HUDEP-2 (cell line): ENCODE measurements around the gene KCNC4.
A peak's percentile ranks its signal among the peaks of the same experiment; 100 is the strongest.

Experiments used
- DNase-seq, 76 experiments: peaks; one replicate each; lab custom pipeline; 2025; ENCODE audit not compliant: unreplicated experiment in 76 of 76; lab: John Stamatoyannopoulos, UW

Gene KCNC4

DNA sequence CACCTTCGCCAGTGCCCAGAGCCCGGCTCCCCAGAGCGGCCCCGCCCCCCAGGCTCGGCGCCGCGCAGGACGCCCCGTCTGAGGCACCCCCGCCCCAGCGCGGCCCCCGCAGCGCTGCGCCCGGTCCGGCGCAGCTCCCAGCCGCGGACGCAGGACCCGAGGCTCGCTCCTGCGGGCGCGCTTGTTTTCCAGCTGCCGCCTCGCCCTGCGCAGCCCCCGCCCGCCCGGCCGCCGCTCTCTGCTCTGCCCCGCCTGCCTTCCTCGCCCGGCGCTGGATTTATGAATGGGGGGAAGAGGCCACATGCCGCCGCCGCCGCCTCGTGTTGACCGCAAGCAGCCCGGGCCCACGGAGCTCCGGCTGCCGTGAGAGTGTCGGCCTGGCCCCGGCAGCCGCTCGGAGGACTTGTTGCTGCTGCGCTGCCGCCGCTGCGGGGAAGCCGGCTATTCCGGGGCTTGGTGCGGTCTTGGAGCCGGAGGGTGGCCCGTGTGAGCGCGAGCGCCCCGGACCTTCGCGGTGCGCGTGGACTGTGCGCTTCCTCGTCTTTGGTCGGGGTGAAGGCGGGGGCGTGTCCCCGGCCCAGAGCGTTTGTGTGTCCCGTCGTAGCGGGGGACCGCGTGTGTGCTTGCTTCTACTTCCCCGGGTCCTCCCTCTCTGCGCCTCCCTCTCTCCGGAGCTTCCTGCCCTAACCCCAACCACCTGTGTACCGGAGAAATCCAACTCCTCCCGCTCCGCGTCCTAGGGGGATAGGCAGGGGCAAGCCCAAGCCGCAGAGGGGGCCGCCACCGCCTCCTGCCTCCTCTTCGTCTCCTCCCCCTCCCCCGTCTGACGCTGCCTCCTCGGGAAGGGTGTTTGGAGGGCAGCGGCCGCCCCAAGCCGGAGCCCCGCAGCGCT, 736 bp downstream of the KCNC4 start:
- peak in 3 of 76 experiments; percentile 22 to 35 (median 35) for DNase-seq

- no peak for DNase-seq
Measured at GRCh38 chr1:110211496-110212168, 1.5 kb downstream of the KCNC4 start.

GRCh38 chr1:110212169-110213142, 2.3 kb downstream of the KCNC4 start:
- DNase-seq: no peak

GRCh38 chr1:110213143-110213540, 3.0 kb downstream of the KCNC4 start:
- no peak for DNase-seq

- no peak for DNase-seq
Measured at GRCh38 chr1:110214454-110215404, 4.6 kb downstream of the KCNC4 start.

GRCh38 chr1:110215621-110216515, 5.8 kb downstream of the KCNC4 start:
- no peak for DNase-seq

- DNase-seq: no peak
Measured at GRCh38 chr1:110216844-110217444, 6.8 kb downstream of the KCNC4 start.

DNA sequence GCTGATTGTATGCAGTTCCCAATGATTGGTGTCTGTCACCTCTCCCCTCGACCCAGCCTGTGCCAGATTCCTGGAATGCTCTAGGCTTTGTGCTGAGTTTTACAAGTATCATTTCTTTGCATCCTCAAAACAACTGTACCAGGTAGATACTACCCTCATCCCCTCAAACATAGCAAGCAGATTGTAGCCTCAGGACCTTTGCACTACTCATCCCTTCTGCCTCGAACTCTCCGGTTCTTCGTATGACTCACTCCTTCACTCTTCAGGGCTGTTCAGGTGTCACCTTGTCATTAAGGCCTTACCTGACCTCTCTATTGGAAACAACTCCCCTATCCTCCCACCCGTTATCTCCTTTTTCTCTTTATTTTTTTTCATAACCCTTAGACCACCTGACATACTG, 8.0 kb downstream of the KCNC4 start:
- DNase-seq: no peak

- no peak for DNase-seq
Measured at GRCh38 chr1:110218739-110219138, 8.6 kb downstream of the KCNC4 start.

- DNase-seq: no peak
Measured at GRCh38 chr1:110220324-110220723, 10.2 kb downstream of the KCNC4 start.

GRCh38 chr1:110221119-110221518, 11.0 kb downstream of the KCNC4 start:
- no peak for DNase-seq

DNA sequence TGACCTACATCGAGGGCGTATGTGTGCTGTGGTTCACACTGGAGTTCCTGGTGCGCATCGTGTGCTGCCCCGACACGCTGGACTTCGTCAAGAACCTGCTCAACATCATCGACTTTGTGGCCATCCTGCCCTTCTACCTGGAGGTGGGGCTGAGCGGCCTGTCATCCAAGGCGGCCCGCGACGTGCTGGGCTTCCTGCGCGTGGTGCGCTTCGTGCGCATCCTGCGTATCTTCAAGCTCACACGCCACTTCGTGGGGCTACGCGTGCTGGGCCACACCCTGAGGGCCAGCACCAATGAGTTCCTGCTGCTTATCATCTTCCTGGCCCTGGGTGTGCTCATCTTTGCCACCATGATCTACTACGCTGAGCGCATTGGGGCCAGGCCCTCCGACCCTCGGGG, 13.0 kb downstream of the KCNC4 start:
- DNase-seq: no peak

DNA sequence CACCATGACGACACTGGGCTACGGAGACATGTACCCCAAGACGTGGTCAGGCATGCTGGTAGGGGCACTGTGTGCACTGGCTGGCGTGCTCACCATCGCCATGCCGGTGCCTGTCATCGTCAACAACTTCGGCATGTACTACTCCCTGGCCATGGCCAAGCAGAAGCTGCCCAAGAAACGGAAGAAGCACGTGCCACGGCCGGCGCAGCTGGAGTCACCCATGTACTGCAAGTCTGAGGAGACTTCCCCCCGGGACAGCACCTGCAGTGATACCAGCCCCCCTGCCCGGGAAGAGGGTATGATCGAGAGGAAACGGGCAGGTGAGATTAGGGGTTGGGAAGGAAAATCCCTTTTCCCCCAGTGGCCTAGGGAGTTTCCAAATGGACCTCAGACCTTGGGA, 13.5 kb downstream of the KCNC4 start:
- no peak for DNase-seq

GRCh38 chr1:110224240-110224995, 14.3 kb downstream of the KCNC4 start:
- no peak for DNase-seq

- DNase-seq: no peak
Measured at GRCh38 chr1:110225212-110225611, 15.1 kb downstream of the KCNC4 start.

- no peak for DNase-seq
Measured at GRCh38 chr1:110225756-110226404, 15.8 kb downstream of the KCNC4 start.

DNA sequence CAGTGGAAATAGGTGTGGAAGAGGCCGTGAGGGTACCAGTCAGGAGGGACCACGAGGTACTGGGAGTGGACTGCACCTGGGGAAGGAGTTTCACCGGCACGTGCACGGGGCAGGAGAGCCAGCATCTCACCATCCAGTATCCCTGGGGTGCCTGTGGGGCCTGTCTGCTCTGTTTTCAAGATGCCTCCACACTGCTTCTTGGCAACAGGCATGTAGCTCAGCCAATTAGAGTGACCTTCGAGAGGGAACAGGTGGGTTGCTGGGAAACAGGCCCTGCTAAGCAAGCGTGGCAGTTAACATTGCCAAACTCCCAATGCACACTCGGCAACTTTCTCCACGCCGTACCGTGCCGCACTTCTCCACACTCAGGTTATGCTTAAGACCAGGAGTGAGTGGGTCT, 17.7 kb downstream of the KCNC4 start:
- no peak for DNase-seq
